ENCODE data around the gene PHACTR1. TPM values are rescaled to one million over a fixed set of nuclear protein-coding genes. Genes with fewer than 3 reads are reported as not detected.

PHACTR1 gene
- polyA plus RNA-seq, 3 donors: 6.1 to 26.9 (median 7.6) TPM

GRCh38 chr6:13249817-13250216 is 533.2 kb downstream of the PHACTR1 start:
- no peak overlapping the region for H2AFZ ChIP-seq (ENCODE audit: insufficient read depth, low read depth, low read length, poor library complexity, severe bottlenecking)
- peaks cover 0 to under 1% (median 0%) of the 10 kb centered on the region in 7 donors for H3K9me3 Mint-ChIP-seq
- no peak overlapping the region for H3K4me3 Mint-ChIP-seq
- no peak overlapping the region for H3K4me3 ChIP-seq (replicated peaks in 1 of 3; ENCODE audit: low read depth in 2 of 3, low read length in 3 of 3)
- H3K27me3 Mint-ChIP-seq (ENCODE audit: low read depth in 3 of 3): peaks cover 0 to 1% (median 0%) of the 10 kb centered on the region in 3 donors
- H3K79me2 ChIP-seq (ENCODE audit: insufficient read depth, low read length): no peaks in the 10 kb centered on the region
- peaks cover 28% of the 10 kb centered on the region for H3K4me1 Mint-ChIP-seq
- H3K27ac Mint-ChIP-seq: no peak overlapping the region
- no peaks in the 10 kb centered on the region for H4K20me1 ChIP-seq (ENCODE audit: insufficient read depth, low read length)
- no peaks in the 10 kb centered on the region for H3K9me3 ChIP-seq (replicated peaks in 1 of 2; ENCODE audit: control insufficient read depth in 1 of 2, insufficient read depth in 1 of 2, low read length in 2 of 2)
- no peaks in the 10 kb centered on the region for H3K27me3 ChIP-seq (ENCODE audit: control insufficient read depth in 2 of 2, insufficient read depth in 2 of 2, low read length in 2 of 2)
- no peak for TF ChIP-seq CTCF (IDR thresholded peaks at IDR 0.05)
- WGBS (ENCODE audit: insufficient coverage): no CpG with 5 or more reads among the region's 1 CpG
- peaks cover 27 to 31% of the 10 kb centered on the region in 2 donors for H3K4me1 ChIP-seq (ENCODE audit: control insufficient read depth in 1 of 2, insufficient read depth in 2 of 2, low read length in 2 of 2)
- intact Hi-C loops (cut with micrococcal nuclease): no loop called here
- H3K9ac ChIP-seq (ENCODE audit: insufficient read depth, low read length, poor library complexity, severe bottlenecking): no peak overlapping the region
- no peak overlapping the region for H3K4me2 ChIP-seq (replicated peaks; ENCODE audit: extremely low read depth, low read length, poor library complexity, severe bottlenecking)
- no peaks in the 10 kb centered on the region for H3K36me3 Mint-ChIP-seq
- DNase-seq: no peak
- no peaks in the 10 kb centered on the region for H3K36me3 ChIP-seq (replicated peaks in 1 of 2; ENCODE audit: control insufficient read depth in 1 of 2, insufficient read depth in 2 of 2, low read length in 2 of 2)
- H3K27ac ChIP-seq (ENCODE audit: low read depth in 1 of 2, low read length in 2 of 2): no peak overlapping the region

GRCh38 chr6:13250703-13251102 is 534.1 kb downstream of the PHACTR1 start:
- Histone ChIP-seq H3K4me3 (replicated peaks in 1 of 3; ENCODE audit: low read depth in 2 of 3, low read length in 3 of 3) (no peak overlapping the region), H3K9me3 (replicated peaks in 1 of 2; ENCODE audit: control insufficient read depth in 1 of 2, insufficient read depth in 1 of 2, low read length in 2 of 2) (no peaks in the 10 kb centered on the region), H3K4me1 (ENCODE audit: control insufficient read depth in 1 of 2, insufficient read depth in 2 of 2, low read length in 2 of 2) (peaks cover 35 to 40% of the 10 kb centered on the region in 2 donors), H2AFZ (ENCODE audit: insufficient read depth, low read depth, low read length, poor library complexity, severe bottlenecking) (no peak overlapping the region), H3K27me3 (ENCODE audit: control insufficient read depth in 2 of 2, insufficient read depth in 2 of 2, low read length in 2 of 2) (no peaks in the 10 kb centered on the region), H4K20me1 (ENCODE audit: insufficient read depth, low read length) (no peaks in the 10 kb centered on the region), H3K27ac (ENCODE audit: low read depth in 1 of 2, low read length in 2 of 2) (no peak overlapping the region), H3K79me2 (ENCODE audit: insufficient read depth, low read length) (no peaks in the 10 kb centered on the region), H3K9ac (ENCODE audit: insufficient read depth, low read length, poor library complexity, severe bottlenecking) (no peak overlapping the region), H3K36me3 (replicated peaks in 1 of 2; ENCODE audit: control insufficient read depth in 1 of 2, insufficient read depth in 2 of 2, low read length in 2 of 2) (no peaks in the 10 kb centered on the region), H3K4me2 (replicated peaks; ENCODE audit: extremely low read depth, low read length, poor library complexity, severe bottlenecking) (no peak overlapping the region)
- peaks cover 0 to 1% (median 0%) of the 10 kb centered on the region in 3 donors for H3K27me3 Mint-ChIP-seq (ENCODE audit: low read depth in 3 of 3)
- peak overlapping the region in 1 of 7 donors; percentile 55 for H3K27ac Mint-ChIP-seq
- 41% methylated on average over 4 of the region's 6 CpGs for WGBS (ENCODE audit: insufficient coverage)
- H3K36me3 Mint-ChIP-seq: no peaks in the 10 kb centered on the region
- H3K4me1 Mint-ChIP-seq: peaks cover 37% of the 10 kb centered on the region
- intact Hi-C loops (cut with micrococcal nuclease): no loop called here
- no peak overlapping the region for H3K4me3 Mint-ChIP-seq
- no peak for TF ChIP-seq CTCF (IDR thresholded peaks at IDR 0.05)
- DNase-seq: peak in 2 of 3 donors; percentile 20 to 25
- peaks cover 0 to 4% (median 0%) of the 10 kb centered on the region in 7 donors for H3K9me3 Mint-ChIP-seq

Data from CD14-positive monocyte (primary cell).